BJ (cell line): ENCODE measurements around the gene ENTPD2. TPM values are rescaled to one million over a fixed set of nuclear protein-coding genes. Genes with fewer than 3 reads are reported as not detected.

Experiments used
- CTCF ChIA-PET: fragments of 350-600 bp; formaldehyde crosslinking; extraction: SDS; loops from one replicate; lab custom pipeline; 2021; ENCODE audit warnings: antibody characterized with exemption, inconsistent platforms; lab: Yijun Ruan, JAX
- POLR2A ChIA-PET: fragments of 300-600 bp; sonication (Branson Sonifier 250); formaldehyde crosslinking; extraction: SDS; loops from one replicate; lab custom pipeline; 2021; ENCODE audit warnings: antibody characterized with exemption; lab: Charles Lee
- DNase-seq: peaks from one replicate; pipeline ENCODE4 v3.0.0-alpha.2; 2011; ENCODE audit warnings: low read depth
- H3K27me3 ChIP-seq: 2 replicates; pipeline ENCODE4 v1.6.0; 2011; ENCODE audit warnings: low read length; ENCODE audit not compliant: control insufficient read depth, insufficient read depth
- H3K36me3 ChIP-seq: 2 replicates; pipeline ENCODE4 v1.5.1; 2011; ENCODE audit warnings: low read length; ENCODE audit not compliant: control insufficient read depth, insufficient read depth
- H3K4me3 ChIP-seq: 2 replicates; pipeline ENCODE4 v1.5.1; 2011; ENCODE audit warnings: low read depth, mild to moderate bottlenecking, control low read depth, low read length
- CTCF ChIP-seq: IDR thresholded peaks from 2 replicates; pipeline ENCODE4 v1.5.1; 2011; ENCODE audit warnings: low read depth, mild to moderate bottlenecking, control low read depth, inconsistent platforms, low read length, moderate library complexity; ENCODE audit not compliant: insufficient read depth
- polyA plus RNA-seq: library from polyadenylated mRNA; depleted of rRNA; stranded (reverse); fragments of >200 nt; gene quantifications from 2 replicates; pipeline ENCODE4 v1.2.3, GENCODE V29; 2011

ENTPD2 gene
- polyA plus RNA-seq, 1 experiment: not detected

- CTCF ChIA-PET: interaction anchor here (1.3 kb wide), 1 partner anchor 26 kb away, joined by 3 read pairs; no protein-coding TSS in a partner anchor
- no peak for DNase-seq
Measured at GRCh38 chr9:137040568-137040967, 13.3 kb downstream of the ENTPD2 start.

GRCh38 chr9:137039611-137040366 is 14.1 kb downstream of the ENTPD2 start:
- POLR2A ChIA-PET: no interaction called here

More at GRCh38 chr9:137040568-137040967, 13.3 kb downstream of the ENTPD2 start:
- POLR2A ChIA-PET: no interaction called here
- Histone ChIP-seq H3K27me3 (no peaks in the 10 kb centered on the region), H3K4me3 (no peak overlapping the region), H3K36me3 (peaks cover 17% of the 10 kb centered on the region)
- no peak for TF ChIP-seq CTCF

GRCh38 chr9:137038916-137039315 is 14.9 kb downstream of the ENTPD2 start:
- Histone ChIP-seq H3K27me3 (no peaks in the 10 kb centered on the region), H3K4me3 (no peak overlapping the region), H3K36me3 (peaks cover 17% of the 10 kb centered on the region)
- ChIA-PET POLR2A (no interaction called here), CTCF (interaction anchor here (1.0 to 8.2 kb wide), 5 partner anchors 10 to 196 kb away, joined by 3 to 118 read pairs (median 4); partner anchors contain the start of genes C8G and CLIC3)
- DNase-seq: no peak
- no peak for TF ChIP-seq CTCF

More at GRCh38 chr9:137039611-137040366, 14.1 kb downstream of the ENTPD2 start:
- Histone ChIP-seq H3K4me3 (no peak overlapping the region), H3K36me3 (peaks cover 17% of the 10 kb centered on the region), H3K27me3 (no peaks in the 10 kb centered on the region)
- CTCF ChIA-PET: interaction anchor here (0.6 to 8.2 kb wide), 7 partner anchors 10 to 713 kb away, joined by 3 to 118 read pairs (median 3); partner anchors contain the start of genes C8G and CLIC3
- no peak for TF ChIP-seq CTCF
- DNase-seq: no peak

- Histone ChIP-seq H3K27me3 (no peaks in the 10 kb centered on the region), H3K36me3 (peaks cover 17% of the 10 kb centered on the region), H3K4me3 (no peak overlapping the region)
- DNase-seq: no peak
- ChIA-PET CTCF (interaction anchor here (1.1 to 8.2 kb wide), 5 partner anchors 8 to 252 kb away, joined by 5 to 118 read pairs (median 50); partner anchors contain the start of genes ABCA2, C8G and NPDC1), POLR2A (no interaction called here)
- no peak for TF ChIP-seq CTCF
Measured at GRCh38 chr9:137037483-137037882, 16.4 kb downstream of the ENTPD2 start.

- TF ChIP-seq CTCF: no peak
- Histone ChIP-seq H3K27me3 (no peaks in the 10 kb centered on the region), H3K36me3 (peaks cover 17% of the 10 kb centered on the region), H3K4me3 (no peak overlapping the region)
- CTCF ChIA-PET: interaction anchor here (0.6 to 8.2 kb wide), 7 partner anchors 9 to 252 kb away, joined by 3 to 118 read pairs (median 27); partner anchors contain the start of genes ABCA2, C8G, NPDC1 and RNF224
- POLR2A ChIA-PET: no interaction called here
- DNase-seq: no peak
Measured at GRCh38 chr9:137037035-137037434, 16.8 kb downstream of the ENTPD2 start.
